HG03097 (cell line): Measurements from ENCODE around the gene MYO9B.
A peak's percentile ranks its signal among the peaks of the same experiment; 100 is the strongest.

Source experiments
- ATAC-seq: cut with Tn5 transposase; IDR thresholded peaks from one replicate; pipeline ENCODE4 v1.9.1; 2021; ENCODE audit not compliant: unreplicated experiment, low FRiP score

The MYO9B gene

GRCh38 chr19:17061205-17061604 is 14.4 kb upstream of the MYO9B start:
- no peak for ATAC-seq

- no peak for ATAC-seq
These were observed 13.9 kb upstream of the MYO9B start for GRCh38 chr19:17061691-17062090.

- ATAC-seq = no peak
These were observed 12.1 kb upstream of the MYO9B start for GRCh38 chr19:17063428-17063827.

- no peak for ATAC-seq
These were observed 6.4 kb upstream of the MYO9B start for GRCh38 chr19:17069193-17069592.

GRCh38 chr19:17070421-17070820 is 5.2 kb upstream of the MYO9B start:
- no peak for ATAC-seq

GRCh38 chr19:17070912-17071311 is 4.7 kb upstream of the MYO9B start:
- no peak for ATAC-seq

- ATAC-seq = no peak
These were observed 1.5 kb upstream of the MYO9B start for GRCh38 chr19:17073869-17074633.

GRCh38 chr19:17074634-17075034 is 943 bp upstream of the MYO9B start:
- peak; percentile 8 for ATAC-seq

- ATAC-seq = no peak
These were observed 426 bp downstream of the MYO9B start for GRCh38 chr19:17075864-17076542.

- ATAC-seq = no peak
These were observed 990 bp downstream of the MYO9B start for GRCh38 chr19:17076543-17076991.

GRCh38 chr19:17077447-17078028 is 2.0 kb downstream of the MYO9B start:
- ATAC-seq = no peak

GRCh38 chr19:17078036-17078919 is 2.7 kb downstream of the MYO9B start:
- ATAC-seq = no peak

GRCh38 chr19:17078920-17079709 is 3.5 kb downstream of the MYO9B start:
- ATAC-seq = no peak

- peak; percentile 27 for ATAC-seq
These were observed 4.3 kb downstream of the MYO9B start for GRCh38 chr19:17079710-17080439.

GRCh38 chr19:17080440-17080801 is 4.8 kb downstream of the MYO9B start:
- no peak for ATAC-seq

GRCh38 chr19:17081672-17082630 is 6.4 kb downstream of the MYO9B start:
- no peak for ATAC-seq

- no peak for ATAC-seq
These were observed 10.5 kb downstream of the MYO9B start for GRCh38 chr19:17086120-17086519.

GRCh38 chr19:17086834-17087233 is 11.3 kb downstream of the MYO9B start:
- no peak for ATAC-seq
